ENCODE results near the gene TNFRSF17.

- TF ChIP-seq, protein P1, sequence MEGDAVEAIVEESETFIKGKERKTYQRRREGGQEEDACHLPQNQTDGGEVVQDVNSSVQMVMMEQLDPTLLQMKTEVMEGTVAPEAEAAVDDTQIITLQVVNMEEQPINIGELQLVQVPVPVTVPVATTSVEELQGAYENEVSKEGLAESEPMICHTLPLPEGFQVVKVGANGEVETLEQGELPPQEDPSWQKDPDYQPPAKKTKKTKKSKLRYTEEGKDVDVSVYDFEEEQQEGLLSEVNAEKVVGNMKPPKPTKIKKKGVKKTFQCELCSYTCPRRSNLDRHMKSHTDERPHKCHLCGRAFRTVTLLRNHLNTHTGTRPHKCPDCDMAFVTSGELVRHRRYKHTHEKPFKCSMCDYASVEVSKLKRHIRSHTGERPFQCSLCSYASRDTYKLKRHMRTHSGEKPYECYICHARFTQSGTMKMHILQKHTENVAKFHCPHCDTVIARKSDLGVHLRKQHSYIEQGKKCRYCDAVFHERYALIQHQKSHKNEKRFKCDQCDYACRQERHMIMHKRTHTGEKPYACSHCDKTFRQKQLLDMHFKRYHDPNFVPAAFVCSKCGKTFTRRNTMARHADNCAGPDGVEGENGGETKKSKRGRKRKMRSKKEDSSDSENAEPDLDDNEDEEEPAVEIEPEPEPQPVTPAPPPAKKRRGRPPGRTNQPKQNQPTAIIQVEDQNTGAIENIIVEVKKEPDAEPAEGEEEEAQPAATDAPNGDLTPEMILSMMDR (IDR thresholded peaks at IDR 0.05) = peak in 1 of 2 donors; percentile 27
- peak; percentile 64 to 86 for TF ChIP-seq POLR2A (IDR thresholded peaks at IDR 0.05)
These were observed 49.1 kb upstream of the TNFRSF17 start, which contains the start of gene GSPT1 for GRCh38 chr16:11915644-11916523.
